Astrocyte of the cerebellum (primary cell): Measurements from ENCODE around the gene NUDT13.

Experiments used
- DNase-seq: peaks from one replicate; pipeline ENCODE4 v3.0.0-alpha.2; 2011; ENCODE audit warnings: low read depth
- H3K4me3 ChIP-seq: 2 replicates; pipeline ENCODE4 v1.5.1; 2011; ENCODE audit warnings: mild to moderate bottlenecking, low read depth, low read length, moderate library complexity
- CTCF ChIP-seq: IDR thresholded peaks from 2 replicates; pipeline ENCODE4 v1.5.1; 2012; ENCODE audit warnings: low read length, low read depth, moderate library complexity, mild to moderate bottlenecking; ENCODE audit errors: missing control alignments
- in situ Hi-C: cut with HindIII; loops from 2 replicates; pipeline ENCODE4 v1.10.0; 2017; ENCODE audit warnings: low sequenced_read_pairs

The NUDT13 gene

GRCh38 chr10:73161079-73161478 lies 50.8 kb downstream of the NUDT13 start:
- in situ Hi-C loops: no loop called here
- no peak for DNase-seq
- H3K4me3 ChIP-seq: no peak overlapping the region
- no peak for TF ChIP-seq CTCF

GRCh38 chr10:73161662-73162061 lies 51.4 kb downstream of the NUDT13 start:
- no peak for TF ChIP-seq CTCF
- DNase-seq: no peak
- in situ Hi-C loops: no loop called here
- no peak overlapping the region for H3K4me3 ChIP-seq

GRCh38 chr10:73163096-73163495 lies 52.8 kb downstream of the NUDT13 start:
- no peak overlapping the region for H3K4me3 ChIP-seq
- DNase-seq: no peak
- no peak for TF ChIP-seq CTCF
- in situ Hi-C loops: no loop called here

GRCh38 chr10:73166972-73167371 lies 56.7 kb downstream of the NUDT13 start:
- DNase-seq: no peak
- in situ Hi-C loops: no loop called here
- H3K4me3 ChIP-seq: peak overlapping the region; percentile 74
- TF ChIP-seq CTCF: no peak

GRCh38 chr10:73167458-73167782 lies 57.2 kb downstream of the NUDT13 start:
- in situ Hi-C loops: no loop called here
- TF ChIP-seq CTCF: no peak
- no peak for DNase-seq
- H3K4me3 ChIP-seq: peak overlapping the region; percentile 74

GRCh38 chr10:73167783-73168464 lies 57.7 kb downstream of the NUDT13 start, which contains the start of the genes ECD and FAM149B1:
Gene ECD, minus strand, starts transcription at chr10:73168008. Its CDS starts 4,071 bp downstream, at chr10:73163937.
Gene FAM149B1, plus strand, starts transcription at chr10:73168119. Its CDS starts 221 bp downstream, at chr10:73168340.
- peak within 1 kb of the TSS; percentile 74 for H3K4me3 ChIP-seq
- peak; percentile 87 for DNase-seq
- TF ChIP-seq CTCF: no peak
- in situ Hi-C loops: no loop called here
